Measurements from ENCODE around the gene NPBWR2.

Gene NPBWR2

DNA sequence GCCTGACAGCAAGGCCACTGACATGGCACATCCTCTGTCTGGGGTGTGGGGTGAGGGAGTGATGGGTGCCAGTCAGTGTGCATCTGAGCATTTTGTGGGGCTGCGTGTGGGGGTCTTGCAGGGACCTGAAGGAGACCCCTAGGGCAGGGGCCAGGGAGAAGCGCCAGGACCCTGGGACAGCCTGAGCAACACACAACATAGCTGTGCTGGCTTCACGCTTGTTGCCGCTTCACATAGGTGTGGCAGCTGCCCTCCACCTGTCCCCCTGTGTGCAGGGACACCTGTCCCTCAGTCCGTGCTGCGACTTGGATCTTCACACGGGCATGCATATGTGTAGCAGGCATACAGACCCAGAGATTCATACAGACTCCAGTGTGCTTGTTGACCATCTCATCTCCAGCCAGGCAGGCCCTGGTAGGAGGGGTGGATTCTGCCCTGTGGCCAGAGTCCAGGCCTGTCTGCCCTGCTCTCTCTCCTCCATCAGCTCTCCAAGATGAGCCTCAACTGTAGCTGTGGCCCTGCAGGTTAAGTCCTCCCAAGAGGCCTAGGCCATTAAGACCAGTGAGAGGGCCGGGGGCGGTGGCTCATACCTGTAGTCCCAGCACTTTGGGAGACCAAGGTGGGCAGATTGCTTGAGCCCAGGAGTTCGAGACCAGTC is 3.2 kb upstream of the NPBWR2 start:
- H3K4me3 ChIP-seq (ENCODE audit: low read depth, low read length): no peak overlapping the region
- DNase-seq (ENCODE audit: low read depth): no peak
- TF ChIP-seq, protein P1, sequence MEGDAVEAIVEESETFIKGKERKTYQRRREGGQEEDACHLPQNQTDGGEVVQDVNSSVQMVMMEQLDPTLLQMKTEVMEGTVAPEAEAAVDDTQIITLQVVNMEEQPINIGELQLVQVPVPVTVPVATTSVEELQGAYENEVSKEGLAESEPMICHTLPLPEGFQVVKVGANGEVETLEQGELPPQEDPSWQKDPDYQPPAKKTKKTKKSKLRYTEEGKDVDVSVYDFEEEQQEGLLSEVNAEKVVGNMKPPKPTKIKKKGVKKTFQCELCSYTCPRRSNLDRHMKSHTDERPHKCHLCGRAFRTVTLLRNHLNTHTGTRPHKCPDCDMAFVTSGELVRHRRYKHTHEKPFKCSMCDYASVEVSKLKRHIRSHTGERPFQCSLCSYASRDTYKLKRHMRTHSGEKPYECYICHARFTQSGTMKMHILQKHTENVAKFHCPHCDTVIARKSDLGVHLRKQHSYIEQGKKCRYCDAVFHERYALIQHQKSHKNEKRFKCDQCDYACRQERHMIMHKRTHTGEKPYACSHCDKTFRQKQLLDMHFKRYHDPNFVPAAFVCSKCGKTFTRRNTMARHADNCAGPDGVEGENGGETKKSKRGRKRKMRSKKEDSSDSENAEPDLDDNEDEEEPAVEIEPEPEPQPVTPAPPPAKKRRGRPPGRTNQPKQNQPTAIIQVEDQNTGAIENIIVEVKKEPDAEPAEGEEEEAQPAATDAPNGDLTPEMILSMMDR (IDR thresholded peaks at IDR 0.05; ENCODE audit: low read depth, low read length, missing control alignments): no peak

DNA sequence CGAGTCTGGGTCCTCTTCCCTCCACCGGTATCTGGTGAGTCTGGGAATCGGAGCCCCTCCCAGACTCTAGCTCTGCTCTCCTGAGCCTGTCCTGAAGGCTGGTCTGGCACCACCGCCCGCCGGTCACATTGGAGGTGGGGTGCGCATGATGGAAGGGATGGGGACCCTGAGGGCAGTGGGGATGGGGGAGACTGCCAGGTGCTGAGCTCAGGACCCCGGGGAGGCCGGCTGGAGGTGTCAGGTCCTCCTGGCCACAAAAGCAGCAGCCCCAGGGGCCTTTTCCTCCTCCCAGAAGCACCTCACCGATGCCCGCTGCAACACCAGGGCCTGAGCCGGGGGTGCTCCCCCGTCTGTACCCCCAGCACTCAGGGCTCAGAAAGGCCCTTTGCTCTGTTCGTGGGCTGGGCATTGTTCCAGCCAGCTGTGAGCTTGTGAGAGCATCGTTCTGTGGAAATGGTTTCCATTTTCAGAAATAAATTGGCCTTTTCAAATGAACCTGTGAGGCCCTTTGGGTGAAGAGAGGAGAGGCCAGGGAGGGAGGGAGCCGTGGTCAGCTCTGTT is 2.5 kb upstream of the NPBWR2 start:
- no peak overlapping the region for H3K4me3 ChIP-seq (ENCODE audit: low read depth, low read length)
- TF ChIP-seq, protein P1 (IDR thresholded peaks at IDR 0.05; ENCODE audit: low read depth, low read length, missing control alignments): no peak
- DNase-seq (ENCODE audit: low read depth): no peak

DNA sequence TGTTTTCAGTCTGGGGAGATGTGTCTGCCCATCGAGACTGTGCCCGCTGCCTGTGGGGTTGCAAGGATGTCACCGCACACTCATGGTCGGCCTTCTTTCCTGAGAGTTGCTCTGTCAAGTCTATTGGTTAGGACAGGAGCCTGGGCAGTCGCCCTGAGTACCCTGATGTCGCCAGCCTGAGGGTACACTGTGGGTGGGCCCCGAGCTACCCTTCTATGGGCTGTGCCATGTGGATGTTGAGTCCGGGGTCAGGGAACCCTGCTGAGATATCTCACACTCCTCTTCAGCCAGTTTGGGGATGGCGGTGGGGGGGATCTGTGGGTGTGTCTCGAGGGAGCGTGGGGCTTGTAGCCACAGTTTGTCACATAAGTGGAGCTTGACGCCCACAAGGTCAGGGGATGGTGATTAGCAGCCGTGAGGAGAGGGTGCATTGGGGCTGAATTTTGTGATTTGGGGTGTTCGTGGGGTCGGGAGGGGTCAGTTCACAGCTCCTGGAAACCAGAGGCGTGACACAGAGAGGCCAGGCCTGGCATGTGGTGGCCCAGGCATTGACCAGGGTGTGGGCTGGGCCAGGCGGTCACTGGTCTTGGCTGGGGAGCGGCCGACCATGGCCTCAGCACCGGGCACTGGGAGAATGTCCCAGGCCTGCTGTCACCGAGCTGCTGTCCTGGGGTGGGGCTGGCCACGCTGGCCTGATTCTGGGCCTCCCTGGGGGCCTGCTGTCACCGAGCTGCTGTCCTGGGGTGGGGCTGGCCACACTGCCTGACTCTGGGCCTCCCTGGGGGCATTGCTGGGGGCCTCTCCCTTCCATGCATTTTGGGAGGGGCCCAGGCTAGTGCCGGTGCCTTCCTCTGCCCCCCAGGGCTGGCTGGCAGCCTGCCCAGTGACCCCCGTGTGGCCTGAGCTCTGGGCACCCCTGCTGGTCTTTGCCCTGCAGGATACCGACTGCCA is 1.6 kb upstream of the NPBWR2 start:
- DNase-seq (ENCODE audit: low read depth): no peak
- TF ChIP-seq, protein P1 (IDR thresholded peaks at IDR 0.05; ENCODE audit: low read depth, low read length, missing control alignments): no peak
- no peak overlapping the region for H3K4me3 ChIP-seq (ENCODE audit: low read depth, low read length)

DNA sequence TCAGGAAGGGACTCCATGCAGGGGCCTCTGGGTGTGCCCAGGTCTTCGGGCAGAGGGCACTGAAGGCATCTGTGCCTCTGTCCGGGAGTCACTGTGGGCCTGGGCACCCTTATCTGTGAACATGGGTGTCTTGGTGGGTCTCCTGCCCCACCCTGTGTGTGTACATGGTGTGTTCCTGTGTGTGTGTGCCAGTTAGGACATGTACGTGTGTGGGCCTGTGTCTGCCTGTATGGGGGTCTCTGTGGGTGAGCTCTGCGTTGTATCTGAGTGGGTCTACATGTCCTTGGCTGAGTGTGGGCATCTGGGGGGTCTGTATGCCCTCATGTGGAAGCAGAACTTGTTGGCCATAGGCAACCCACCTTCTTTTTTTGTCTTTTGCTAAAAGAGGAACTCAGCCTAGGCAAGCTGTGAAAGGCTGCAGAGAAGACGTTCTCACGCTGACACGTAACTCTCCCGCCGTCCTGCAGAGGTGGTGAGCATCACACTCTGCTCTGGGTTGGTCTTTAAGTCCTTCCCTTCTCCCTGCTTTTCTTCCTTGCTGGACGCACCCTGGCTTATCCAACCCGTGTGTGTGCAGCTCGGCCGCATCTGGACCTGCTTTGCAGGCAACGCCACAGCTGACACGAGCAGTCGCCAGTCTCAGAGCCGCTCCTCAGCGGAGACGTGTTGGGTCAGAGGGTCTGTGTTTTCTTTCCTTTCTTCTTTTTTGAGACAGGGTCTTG is 532 bp upstream of the NPBWR2 start:
- TF ChIP-seq, protein P1 (IDR thresholded peaks at IDR 0.05; ENCODE audit: low read depth, low read length, missing control alignments): no peak
- no peak for DNase-seq (ENCODE audit: low read depth)
- H3K4me3 ChIP-seq (ENCODE audit: low read depth, low read length): no peak overlapping the region

DNA sequence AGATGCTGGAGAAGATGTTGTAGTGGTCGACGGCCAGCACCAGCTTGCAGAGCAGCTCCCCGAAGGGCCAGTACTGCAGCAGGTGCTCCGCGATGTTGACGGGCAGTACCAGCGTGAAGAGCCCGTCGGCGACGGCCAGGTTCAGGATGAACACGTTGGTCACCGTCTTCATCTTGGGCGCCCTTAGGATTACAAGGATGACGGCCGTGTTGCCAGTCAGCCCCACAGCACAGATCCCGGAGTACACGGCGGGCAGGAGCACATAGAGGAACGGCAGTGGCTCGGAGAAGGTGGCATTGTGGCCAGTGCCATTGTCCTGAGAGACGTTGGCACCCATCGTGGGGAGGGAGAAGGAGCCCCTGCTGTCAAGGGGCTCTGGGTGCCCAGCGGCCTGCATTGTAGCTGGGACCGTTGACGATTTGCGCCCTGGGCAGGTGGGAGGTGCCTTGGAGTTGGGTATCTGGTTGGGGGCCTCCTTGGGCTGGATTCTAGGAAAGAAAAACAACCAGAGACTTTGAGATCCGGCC is 867 bp downstream of the NPBWR2 start:
- no peak overlapping the region for H3K4me3 ChIP-seq (ENCODE audit: low read depth, low read length)
- TF ChIP-seq, protein P1 (IDR thresholded peaks at IDR 0.05; ENCODE audit: low read depth, low read length, missing control alignments): no peak
- DNase-seq (ENCODE audit: low read depth): no peak

DNA sequence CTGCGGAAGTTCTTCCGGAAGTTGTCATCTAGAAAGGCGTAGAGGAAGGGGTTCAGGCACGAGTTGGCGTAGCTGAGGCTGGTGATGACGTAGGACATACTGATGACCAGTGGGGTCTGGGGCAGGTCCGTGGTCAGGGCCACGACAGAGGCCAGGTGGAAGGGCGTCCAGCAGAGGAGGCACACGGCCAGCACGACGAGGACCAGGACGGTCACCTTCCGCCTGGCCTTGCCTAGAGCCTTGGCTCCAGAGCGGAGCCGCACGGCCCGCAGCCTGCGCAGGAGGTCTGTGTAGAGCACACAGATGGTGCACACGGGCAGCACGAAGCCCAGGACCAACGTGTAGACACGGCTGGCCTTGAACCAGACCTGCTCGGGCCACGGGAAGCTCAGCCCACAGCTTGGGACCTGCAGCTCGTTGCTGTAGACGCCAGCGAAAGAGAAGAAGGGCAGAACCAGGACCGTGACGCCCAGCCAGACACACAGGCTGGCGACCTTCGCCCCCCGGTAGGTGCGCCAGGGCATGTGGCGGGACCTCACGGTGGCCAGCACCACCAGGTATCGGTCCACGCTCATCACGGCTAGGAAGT is 1.4 kb downstream of the NPBWR2 start:
- TF ChIP-seq, protein P1 (IDR thresholded peaks at IDR 0.05; ENCODE audit: low read depth, low read length, missing control alignments): no peak
- DNase-seq (ENCODE audit: low read depth): no peak

More for the DNA sequence above, 1.4 kb downstream of the NPBWR2 start:
- no peak overlapping the region for H3K4me3 ChIP-seq (ENCODE audit: low read depth, low read length)

Measured in GM12864 (cell line).